BJ (cell line): Measurements from ENCODE around the gene R3HDM4. TPM values are rescaled to one million over a fixed set of nuclear protein-coding genes. Genes with fewer than 3 reads are reported as not detected.

Experiments
- CTCF ChIA-PET: fragments of 350-600 bp; formaldehyde crosslinking; extraction: SDS; loops from one replicate; lab custom pipeline; 2021; ENCODE audit warnings: antibody characterized with exemption, inconsistent platforms; lab: Yijun Ruan, JAX
- POLR2A ChIA-PET: fragments of 300-600 bp; sonication (Branson Sonifier 250); formaldehyde crosslinking; extraction: SDS; loops from one replicate; lab custom pipeline; 2021; ENCODE audit warnings: antibody characterized with exemption; lab: Charles Lee
- DNase-seq: peaks from one replicate; pipeline ENCODE4 v3.0.0-alpha.2; 2011; ENCODE audit warnings: low read depth
- H3K27me3 ChIP-seq: 2 replicates; pipeline ENCODE4 v1.6.0; 2011; ENCODE audit warnings: low read length; ENCODE audit not compliant: control insufficient read depth, insufficient read depth
- H3K36me3 ChIP-seq: 2 replicates; pipeline ENCODE4 v1.5.1; 2011; ENCODE audit warnings: low read length; ENCODE audit not compliant: control insufficient read depth, insufficient read depth
- H3K4me3 ChIP-seq: 2 replicates; pipeline ENCODE4 v1.5.1; 2011; ENCODE audit warnings: low read depth, mild to moderate bottlenecking, control low read depth, low read length
- polyA minus RNA-seq: library from RNA; depleted of rRNA, polyadenylated mRNA; stranded (reverse); fragments of >200 nt; gene quantifications from 2 replicates; pipeline ENCODE4 v1.2.3, GENCODE V29; 2011; rRNA and poly(A)+ RNA removed
- polyA plus RNA-seq: library from polyadenylated mRNA; depleted of rRNA; stranded (reverse); fragments of >200 nt; gene quantifications from 2 replicates; pipeline ENCODE4 v1.2.3, GENCODE V29; 2011; rRNA removed
- TF ChIP-seq, protein P1 (sequence below): IDR thresholded peaks from 2 replicates; pipeline ENCODE4 v1.5.1; 2011; ENCODE audit warnings: low read depth, mild to moderate bottlenecking, control low read depth, inconsistent platforms, low read length, moderate library complexity; ENCODE audit not compliant: insufficient read depth

R3HDM4 gene
- polyA plus RNA-seq (35.3 and 46.6 TPM in 2 replicates), polyA minus RNA-seq (18.0 and 26.9 TPM in 2 replicates)

DNA sequence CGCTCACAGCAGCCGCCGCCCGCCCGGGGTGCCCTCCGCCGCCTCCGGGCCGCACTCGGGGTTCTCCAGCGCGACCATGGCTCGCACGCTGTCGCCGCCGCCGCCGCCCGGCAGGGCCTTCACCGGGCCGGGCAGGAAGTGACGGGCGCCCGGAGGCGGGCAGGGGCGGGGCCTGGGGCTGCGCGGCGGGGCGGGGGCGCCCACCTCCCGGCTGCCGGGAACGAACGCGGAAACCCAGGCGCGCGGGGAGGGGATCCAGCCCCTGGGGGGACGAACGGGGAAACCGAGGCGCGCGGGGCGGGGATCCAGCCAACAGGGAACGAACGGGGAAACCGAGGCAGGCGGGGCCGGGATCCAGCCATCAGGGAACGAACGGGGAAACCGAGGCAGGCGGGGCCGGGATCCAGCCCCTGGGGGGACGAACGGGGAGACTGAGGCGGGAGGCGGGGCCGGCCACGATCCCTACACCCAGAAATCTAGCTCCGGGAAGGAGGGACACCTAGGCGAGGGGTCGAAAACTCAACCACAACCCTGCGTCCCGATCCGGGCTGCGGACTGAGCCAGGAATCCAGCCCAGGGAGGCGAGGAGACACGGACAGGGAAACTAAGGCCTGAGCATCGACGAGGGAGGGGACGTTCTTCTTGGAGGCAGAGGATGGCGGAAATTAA lies at the start of gene R3HDM4:
R3HDM4 (minus strand) TSS at position 140 of the 669 bp plus-strand sequence; CDS start at position 78, 62 bp downstream.
- POLR2A ChIA-PET = no interaction called here
- H3K27me3 ChIP-seq = peaks cover 9% of the 10 kb centered on the region
- peak within 1 kb of the TSS; percentile 94 for H3K4me3 ChIP-seq
- CTCF ChIA-PET = interaction anchor here (0.6 kb wide), 1 partner anchor 71 kb away, joined by 3 read pairs; the partner anchor contains the start of gene WDR18
- TF ChIP-seq, protein P1, sequence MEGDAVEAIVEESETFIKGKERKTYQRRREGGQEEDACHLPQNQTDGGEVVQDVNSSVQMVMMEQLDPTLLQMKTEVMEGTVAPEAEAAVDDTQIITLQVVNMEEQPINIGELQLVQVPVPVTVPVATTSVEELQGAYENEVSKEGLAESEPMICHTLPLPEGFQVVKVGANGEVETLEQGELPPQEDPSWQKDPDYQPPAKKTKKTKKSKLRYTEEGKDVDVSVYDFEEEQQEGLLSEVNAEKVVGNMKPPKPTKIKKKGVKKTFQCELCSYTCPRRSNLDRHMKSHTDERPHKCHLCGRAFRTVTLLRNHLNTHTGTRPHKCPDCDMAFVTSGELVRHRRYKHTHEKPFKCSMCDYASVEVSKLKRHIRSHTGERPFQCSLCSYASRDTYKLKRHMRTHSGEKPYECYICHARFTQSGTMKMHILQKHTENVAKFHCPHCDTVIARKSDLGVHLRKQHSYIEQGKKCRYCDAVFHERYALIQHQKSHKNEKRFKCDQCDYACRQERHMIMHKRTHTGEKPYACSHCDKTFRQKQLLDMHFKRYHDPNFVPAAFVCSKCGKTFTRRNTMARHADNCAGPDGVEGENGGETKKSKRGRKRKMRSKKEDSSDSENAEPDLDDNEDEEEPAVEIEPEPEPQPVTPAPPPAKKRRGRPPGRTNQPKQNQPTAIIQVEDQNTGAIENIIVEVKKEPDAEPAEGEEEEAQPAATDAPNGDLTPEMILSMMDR = no peak
- DNase-seq = no peak
- no peaks in the 10 kb centered on the region for H3K36me3 ChIP-seq

DNA sequence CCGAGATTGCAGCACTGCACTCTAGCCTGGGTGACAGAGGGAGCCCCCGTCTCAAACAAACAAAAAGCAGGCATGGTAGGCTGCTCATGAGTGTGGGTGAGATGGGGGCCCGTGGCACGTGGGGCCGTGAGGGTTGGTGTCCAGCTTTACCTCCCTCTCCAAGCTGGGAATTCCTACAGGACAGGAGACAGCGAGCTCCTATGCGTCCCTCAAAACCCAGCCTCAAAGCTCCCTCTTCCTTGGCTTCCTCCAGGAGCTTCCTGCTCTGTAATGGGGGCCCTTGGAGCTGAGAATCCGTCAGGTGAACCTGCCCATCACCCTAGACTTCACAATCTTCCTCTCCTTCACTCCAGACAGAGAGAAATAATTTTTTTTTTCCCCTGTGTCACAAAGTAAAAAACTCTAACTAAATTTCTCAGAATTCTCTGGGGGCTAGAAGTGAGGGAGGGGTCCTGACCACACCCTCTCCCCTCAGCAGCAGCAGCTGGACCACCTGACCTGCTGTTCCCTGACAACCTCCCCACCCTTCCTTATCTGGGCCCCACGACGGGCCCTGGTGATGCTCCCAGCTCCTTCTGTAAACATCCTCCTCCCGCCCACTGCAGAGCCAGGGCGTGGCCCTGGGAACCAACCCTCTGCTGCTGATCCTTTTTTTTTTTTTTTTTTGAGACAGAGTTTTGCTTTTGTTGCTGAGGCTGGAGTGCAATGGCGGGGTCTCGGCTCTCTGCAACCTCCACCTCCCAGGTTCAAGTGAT lies 49.0 kb upstream of the R3HDM4 start:
- Histone ChIP-seq H3K4me3 (no peak overlapping the region), H3K27me3 (no peaks in the 10 kb centered on the region), H3K36me3 (peaks cover 40% of the 10 kb centered on the region)
- no peak for DNase-seq
- POLR2A ChIA-PET = interaction anchor here (0.6 kb wide), 1 partner anchor 12 kb away, joined by 12 read pairs; no protein-coding TSS in a partner anchor
- CTCF ChIA-PET = interaction anchor here (0.7 to 1.0 kb wide), 2 partner anchors 20 to 22 kb away, joined by 3 to 4 read pairs; partner anchors contain the start of gene WDR18
- TF ChIP-seq, protein P1 = no peak

DNA sequence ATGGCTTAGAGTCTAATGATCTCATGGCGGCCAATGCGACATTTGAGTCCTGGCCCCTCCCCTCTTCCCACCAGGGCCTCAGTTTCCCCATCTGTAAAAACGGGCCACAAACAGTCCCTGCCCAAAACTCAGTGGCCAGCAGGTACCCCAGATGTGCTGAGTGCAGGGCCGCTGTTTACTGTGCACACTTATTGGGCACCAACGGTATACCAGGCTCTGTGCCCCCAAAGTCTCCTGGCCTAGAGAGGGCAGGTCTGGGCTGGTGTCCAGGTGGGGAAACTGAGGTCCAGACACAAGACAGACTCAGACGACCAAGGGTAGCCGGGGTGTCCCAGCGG lies 47.6 kb upstream of the R3HDM4 start:
- DNase-seq = no peak
- CTCF ChIA-PET = no interaction called here
- H3K27me3 ChIP-seq = no peaks in the 10 kb centered on the region
- POLR2A ChIA-PET = no interaction called here
- H3K4me3 ChIP-seq = no peak overlapping the region
- peaks cover 35% of the 10 kb centered on the region for H3K36me3 ChIP-seq
- TF ChIP-seq, protein P1 = no peak

DNA sequence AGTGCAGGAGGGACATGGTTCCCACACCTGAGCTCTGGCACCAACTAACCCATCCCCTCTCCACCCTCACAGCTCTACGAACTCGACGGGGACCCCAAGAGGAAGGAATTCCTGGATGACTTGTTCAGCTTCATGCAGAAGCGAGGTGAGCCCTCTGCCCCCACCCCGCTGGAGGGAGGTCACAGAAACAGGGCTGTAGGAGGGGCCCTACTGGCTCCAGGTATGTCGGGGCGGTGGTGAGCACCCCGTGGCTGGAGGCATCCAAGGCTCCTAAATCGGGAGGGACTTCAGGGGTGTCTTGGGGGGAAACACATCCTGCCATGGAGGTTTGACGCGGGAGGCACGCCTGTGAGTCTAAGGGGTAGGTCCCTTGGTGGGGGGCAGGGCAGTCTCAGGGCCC lies 47.0 kb upstream of the R3HDM4 start:
- Histone ChIP-seq H3K36me3 (peaks cover 32% of the 10 kb centered on the region), H3K4me3 (no peak overlapping the region), H3K27me3 (no peaks in the 10 kb centered on the region)
- no peak for DNase-seq
- TF ChIP-seq, protein P1 = no peak
- POLR2A ChIA-PET = no interaction called here
- CTCF ChIA-PET = no interaction called here
